B cell (primary cell): ENCODE measurements around the gene ITGB7.

Source experiments
- EZH2 ChIP-seq: IDR thresholded peaks from 2 replicates; pipeline ENCODE4 v1.6.1; 2012; ENCODE audit warnings: borderline replicate concordance, low read depth, mild to moderate bottlenecking, moderate library complexity, low read length; ENCODE audit not compliant: insufficient read depth, poor library complexity, severe bottlenecking
- TF ChIP-seq, protein P1 (sequence below): fragments of 200-600 bp; IDR thresholded peaks from one replicate; pipeline ENCODE4 v1.8.0; 2022; ENCODE audit warnings: antibody characterized with exemption, mild to moderate bottlenecking

DNA sequence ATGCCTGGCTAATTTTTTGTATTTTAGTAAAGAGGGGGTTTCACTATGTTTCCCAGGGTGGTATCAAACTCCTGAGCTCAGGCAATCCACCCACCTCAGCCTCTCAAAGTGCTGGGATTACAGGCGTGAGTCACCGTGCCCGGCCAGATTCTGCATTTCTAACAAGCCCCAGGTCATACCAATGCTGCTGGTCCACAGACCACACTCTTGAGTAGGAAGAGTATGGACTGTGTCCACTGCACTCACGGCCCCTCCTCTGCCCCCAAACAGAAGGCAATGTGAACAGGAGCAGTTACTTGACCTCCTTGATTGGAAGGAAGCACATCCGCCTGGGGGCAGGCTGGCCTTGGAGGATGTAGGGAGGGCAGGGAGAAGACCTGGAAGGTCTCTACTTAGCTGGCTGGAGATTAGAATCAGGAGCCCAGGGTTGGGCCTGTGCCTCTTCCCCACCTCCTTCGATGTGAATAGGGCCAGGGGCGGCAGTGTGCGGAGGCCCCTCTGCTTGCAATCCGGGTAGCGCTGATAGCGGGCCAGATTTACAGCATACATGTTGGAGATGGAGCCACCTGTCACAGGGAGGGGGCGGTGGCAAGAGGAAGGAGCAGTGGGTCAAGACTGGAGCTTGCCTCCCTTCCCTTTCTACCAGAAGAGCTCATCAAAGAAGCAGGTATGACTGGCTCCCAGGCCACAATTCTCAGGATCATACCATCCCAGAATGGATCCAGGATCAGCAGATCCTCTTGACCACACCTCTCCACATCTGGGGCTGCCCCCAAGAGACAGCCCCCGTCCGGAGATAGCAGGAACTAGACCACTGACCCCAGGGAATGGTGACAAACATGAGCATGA lies 36.0 kb downstream of the ITGB7 start:
- TF ChIP-seq, protein P1, sequence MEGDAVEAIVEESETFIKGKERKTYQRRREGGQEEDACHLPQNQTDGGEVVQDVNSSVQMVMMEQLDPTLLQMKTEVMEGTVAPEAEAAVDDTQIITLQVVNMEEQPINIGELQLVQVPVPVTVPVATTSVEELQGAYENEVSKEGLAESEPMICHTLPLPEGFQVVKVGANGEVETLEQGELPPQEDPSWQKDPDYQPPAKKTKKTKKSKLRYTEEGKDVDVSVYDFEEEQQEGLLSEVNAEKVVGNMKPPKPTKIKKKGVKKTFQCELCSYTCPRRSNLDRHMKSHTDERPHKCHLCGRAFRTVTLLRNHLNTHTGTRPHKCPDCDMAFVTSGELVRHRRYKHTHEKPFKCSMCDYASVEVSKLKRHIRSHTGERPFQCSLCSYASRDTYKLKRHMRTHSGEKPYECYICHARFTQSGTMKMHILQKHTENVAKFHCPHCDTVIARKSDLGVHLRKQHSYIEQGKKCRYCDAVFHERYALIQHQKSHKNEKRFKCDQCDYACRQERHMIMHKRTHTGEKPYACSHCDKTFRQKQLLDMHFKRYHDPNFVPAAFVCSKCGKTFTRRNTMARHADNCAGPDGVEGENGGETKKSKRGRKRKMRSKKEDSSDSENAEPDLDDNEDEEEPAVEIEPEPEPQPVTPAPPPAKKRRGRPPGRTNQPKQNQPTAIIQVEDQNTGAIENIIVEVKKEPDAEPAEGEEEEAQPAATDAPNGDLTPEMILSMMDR: no peak
- TF ChIP-seq EZH2: no peak
